Liver (tissue), 9 donors: ENCODE results near the gene PGAM2. TPM values are rescaled to one million over a fixed set of nuclear protein-coding genes. Genes with fewer than 3 reads are reported as not detected.

Experiments used
- DNase-seq: peaks from one replicate; pipeline ENCODE4 v3.0.0-alpha.2; 2017; ENCODE audit warnings: low spot score
- H3K27ac ChIP-seq, 2 donors: one replicate each; pipeline ENCODE4 v1.7.0; 2013; ENCODE audit warnings: inconsistent platforms in 2 of 2, low read length in 2 of 2, control low read depth in 1 of 2, low read depth in 1 of 2, mild to moderate bottlenecking in 1 of 2
- H3K27me3 ChIP-seq, 4 donors: one replicate each; pipeline versions ENCODE4 v1.6.1 to v1.7.0; 2013; ENCODE audit warnings: low read length in 3 of 4, inconsistent platforms in 1 of 4, mild to moderate bottlenecking in 1 of 4, moderate library complexity in 1 of 4; ENCODE audit not compliant: control insufficient read depth in 4 of 4, insufficient read depth in 4 of 4
- H3K36me3 ChIP-seq, 4 donors: one replicate each; pipeline versions ENCODE4 v1.6.1 to v1.7.0; 2013; ENCODE audit warnings: low read length in 3 of 4, mild to moderate bottlenecking in 3 of 4, low read depth in 1 of 4, moderate library complexity in 1 of 4; ENCODE audit not compliant: control insufficient read depth in 4 of 4, insufficient read depth in 3 of 4
- H3K4me1 ChIP-seq, 4 donors: one replicate each; pipeline versions ENCODE4 v1.6.1 to v1.7.0; 2013; ENCODE audit warnings: low read length in 3 of 4, mild to moderate bottlenecking in 3 of 4, moderate library complexity in 1 of 4; ENCODE audit not compliant: control insufficient read depth in 4 of 4, insufficient read depth in 4 of 4
- H3K4me3 ChIP-seq, 3 donors: one replicate each; pipeline versions ENCODE4 v1.6.1 to v1.7.0; 2013; ENCODE audit warnings: low read length in 3 of 3, control low read depth in 1 of 3, low read depth in 1 of 3, mild to moderate bottlenecking in 1 of 3
- H3K9ac ChIP-seq, 2 donors: one replicate each; pipeline ENCODE4 v1.7.0; 2013; ENCODE audit warnings: low read length in 2 of 2, mild to moderate bottlenecking in 2 of 2, moderate library complexity in 2 of 2, control low read depth in 1 of 2, low read depth in 1 of 2
- H3K9me3 ChIP-seq, 4 donors: one replicate each; pipeline versions ENCODE4 v1.6.1 to v1.7.0; 2013; ENCODE audit warnings: low read length in 3 of 4; ENCODE audit not compliant: control insufficient read depth in 4 of 4
- ATF3 ChIP-seq: IDR thresholded peaks from 2 replicates; pipeline ENCODE4 v1.6.1; 2016; ENCODE audit warnings: antibody characterized with exemption
- EGR1 ChIP-seq, 2 donors: IDR thresholded peaks; 2 replicates each; pipeline ENCODE4 v1.6.1; 2016 to 2018; ENCODE audit warnings: antibody characterized with exemption in 2 of 2, low read depth in 2 of 2
- FOXA1 ChIP-seq: IDR thresholded peaks from 2 replicates; pipeline ENCODE4 v1.6.1; 2016; ENCODE audit warnings: antibody characterized with exemption
- FOXA2 ChIP-seq: IDR thresholded peaks from 2 replicates; pipeline ENCODE4 v1.6.1; 2016; ENCODE audit warnings: antibody characterized with exemption
- GABPA ChIP-seq, 2 donors: IDR thresholded peaks in 1 of 2; conservative IDR thresholded peaks in 1 of 2; 2 replicates each; pipeline ENCODE4 v1.6.1; 2016; ENCODE audit warnings: antibody characterized with exemption in 2 of 2, mild to moderate bottlenecking in 1 of 2, moderate library complexity in 1 of 2
- HNF4A ChIP-seq, 2 donors: conservative IDR thresholded peaks; 2 replicates each; pipeline ENCODE4 v1.6.1; 2016; ENCODE audit warnings: antibody characterized with exemption in 2 of 2, mild to moderate bottlenecking in 2 of 2
- HNF4G ChIP-seq: IDR thresholded peaks from 2 replicates; pipeline ENCODE4 v1.6.1; 2016; ENCODE audit warnings: antibody characterized with exemption
- JUND ChIP-seq, 2 donors: IDR thresholded peaks; 2 replicates each; pipeline ENCODE4 v1.6.1; 2016; ENCODE audit warnings: antibody characterized with exemption in 2 of 2
- MAX ChIP-seq: IDR thresholded peaks from 2 replicates; pipeline ENCODE4 v1.6.1; 2016; ENCODE audit warnings: antibody characterized with exemption
- NR2F2 ChIP-seq: IDR thresholded peaks from 2 replicates; pipeline ENCODE4 v1.6.1; 2016; ENCODE audit warnings: antibody characterized with exemption
- RAD21 ChIP-seq, 2 donors: IDR thresholded peaks; 2 replicates each; pipeline ENCODE4 v1.6.1; 2016; ENCODE audit warnings: antibody characterized with exemption in 2 of 2, mild to moderate bottlenecking in 2 of 2
- REST ChIP-seq: IDR thresholded peaks from 2 replicates; pipeline ENCODE4 v1.6.1; 2016; ENCODE audit warnings: antibody characterized with exemption, mild to moderate bottlenecking
- RXRA ChIP-seq, 2 donors: IDR thresholded peaks; 2 replicates each; pipeline ENCODE4 v1.6.1; 2017 to 2018; ENCODE audit warnings: antibody characterized with exemption in 2 of 2, mild to moderate bottlenecking in 1 of 2
- SP1 ChIP-seq: IDR thresholded peaks from 2 replicates; pipeline ENCODE4 v1.6.1; 2018; ENCODE audit warnings: antibody characterized with exemption, mild to moderate bottlenecking
- TAF1 ChIP-seq: conservative IDR thresholded peaks from 2 replicates; pipeline ENCODE4 v1.6.1; 2016; ENCODE audit warnings: antibody characterized with exemption, mild to moderate bottlenecking
- YY1 ChIP-seq: IDR thresholded peaks from 2 replicates; pipeline ENCODE4 v1.6.1; 2016; ENCODE audit warnings: antibody characterized with exemption, mild to moderate bottlenecking
- WGBS: extraction: QIAGEN DNeasy Blood & Tissue Kit; methylation state at CpG from one replicate; pipeline ENCODE4 v1.1.7; 2013; 5-methylcytosine and 5-hydroxymethylcytosine counted together
- polyA plus RNA-seq, 2 donors: library from polyadenylated mRNA; stranded (reverse) in 1 of 2; unstranded in 1 of 2; fragments of 200-250 nt in 1 of 2; fragments of >200 nt in 1 of 2; fragmentation: Nextera tagmentation in 1 of 2; extraction: Ambion mirVana in 1 of 2; gene quantifications; one replicate each; pipeline versions ENCODE4 v1.2.1 to v1.2.3, GENCODE V29; 2013 to 2015
- total RNA-seq, 2 donors: library from RNA; depleted of rRNA; stranded (reverse); fragments of >200 nt; gene quantifications; one replicate each; pipeline ENCODE4 v1.2.3, GENCODE V29; 2014
- TF ChIP-seq, protein P1 (sequence below): fragments of 150-350 bp; IDR thresholded peaks from 2 replicates; pipeline ENCODE4 v1.5.1; 2017; ENCODE audit warnings: improper control_type of control experiment, low read depth, low read length; ENCODE audit not compliant: missing input control
- TF ChIP-seq, protein P2 (sequence below): IDR thresholded peaks from 2 replicates; pipeline ENCODE4 v1.6.1; 2016; ENCODE audit warnings: antibody characterized with exemption
- donor health status: healthy.
- donor health status: healthy.
- donor health status: healthy.
- donor health status: healthy.
- donor health status: healthy.

PGAM2 gene
- total and polyA plus RNA-seq, 4 donors = 0.13 to 2.3 (median 0.49) TPM

DNA sequence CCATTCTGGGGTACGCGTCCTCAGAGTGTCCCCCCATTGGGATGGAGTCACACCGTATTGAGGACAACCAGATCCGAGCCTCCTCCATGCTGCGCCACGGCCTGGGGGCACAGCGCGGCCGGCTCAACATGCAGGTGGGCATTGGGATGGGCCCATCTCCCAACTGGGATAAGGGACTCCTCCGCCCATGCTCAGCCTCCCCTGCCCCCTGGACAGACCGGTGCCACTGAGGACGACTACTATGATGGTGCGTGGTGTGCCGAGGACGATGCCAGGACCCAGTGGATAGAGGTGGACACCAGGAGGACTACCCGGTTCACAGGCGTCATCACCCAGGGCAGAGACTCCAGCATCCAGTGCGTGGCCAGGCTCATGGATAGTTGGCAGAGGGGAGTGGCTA lies 44.6 kb upstream of the PGAM2 start:
- no peak for DNase-seq
- Histone ChIP-seq H3K36me3 (peaks cover 0 to 6% (median 1%) of the 10 kb centered on the region in 4 donors), H3K27me3 (no peaks in the 10 kb centered on the region), H3K9ac (no peak overlapping the region), H3K27ac (no peak overlapping the region), H3K9me3 (no peaks in the 10 kb centered on the region), H3K4me1 (peaks cover 0 to 4% (median 2%) of the 10 kb centered on the region in 4 donors), H3K4me3 (no peak overlapping the region)
- no peak for TF ChIP-seq HNF4A (conservative IDR thresholded peaks at IDR 0.05)
- no peak for TF ChIP-seq NR2F2
- TF ChIP-seq RXRA (IDR thresholded peaks at IDR 0.05) = no peak
- no peak for TF ChIP-seq REST
- TF ChIP-seq, protein P1, sequence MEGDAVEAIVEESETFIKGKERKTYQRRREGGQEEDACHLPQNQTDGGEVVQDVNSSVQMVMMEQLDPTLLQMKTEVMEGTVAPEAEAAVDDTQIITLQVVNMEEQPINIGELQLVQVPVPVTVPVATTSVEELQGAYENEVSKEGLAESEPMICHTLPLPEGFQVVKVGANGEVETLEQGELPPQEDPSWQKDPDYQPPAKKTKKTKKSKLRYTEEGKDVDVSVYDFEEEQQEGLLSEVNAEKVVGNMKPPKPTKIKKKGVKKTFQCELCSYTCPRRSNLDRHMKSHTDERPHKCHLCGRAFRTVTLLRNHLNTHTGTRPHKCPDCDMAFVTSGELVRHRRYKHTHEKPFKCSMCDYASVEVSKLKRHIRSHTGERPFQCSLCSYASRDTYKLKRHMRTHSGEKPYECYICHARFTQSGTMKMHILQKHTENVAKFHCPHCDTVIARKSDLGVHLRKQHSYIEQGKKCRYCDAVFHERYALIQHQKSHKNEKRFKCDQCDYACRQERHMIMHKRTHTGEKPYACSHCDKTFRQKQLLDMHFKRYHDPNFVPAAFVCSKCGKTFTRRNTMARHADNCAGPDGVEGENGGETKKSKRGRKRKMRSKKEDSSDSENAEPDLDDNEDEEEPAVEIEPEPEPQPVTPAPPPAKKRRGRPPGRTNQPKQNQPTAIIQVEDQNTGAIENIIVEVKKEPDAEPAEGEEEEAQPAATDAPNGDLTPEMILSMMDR = no peak
- no peak for TF ChIP-seq YY1
- no peak for TF ChIP-seq EGR1 (IDR thresholded peaks at IDR 0.05; ENCODE audit: low read depth in 2 of 2)
- no peak for TF ChIP-seq FOXA2
- TF ChIP-seq, protein P2, sequence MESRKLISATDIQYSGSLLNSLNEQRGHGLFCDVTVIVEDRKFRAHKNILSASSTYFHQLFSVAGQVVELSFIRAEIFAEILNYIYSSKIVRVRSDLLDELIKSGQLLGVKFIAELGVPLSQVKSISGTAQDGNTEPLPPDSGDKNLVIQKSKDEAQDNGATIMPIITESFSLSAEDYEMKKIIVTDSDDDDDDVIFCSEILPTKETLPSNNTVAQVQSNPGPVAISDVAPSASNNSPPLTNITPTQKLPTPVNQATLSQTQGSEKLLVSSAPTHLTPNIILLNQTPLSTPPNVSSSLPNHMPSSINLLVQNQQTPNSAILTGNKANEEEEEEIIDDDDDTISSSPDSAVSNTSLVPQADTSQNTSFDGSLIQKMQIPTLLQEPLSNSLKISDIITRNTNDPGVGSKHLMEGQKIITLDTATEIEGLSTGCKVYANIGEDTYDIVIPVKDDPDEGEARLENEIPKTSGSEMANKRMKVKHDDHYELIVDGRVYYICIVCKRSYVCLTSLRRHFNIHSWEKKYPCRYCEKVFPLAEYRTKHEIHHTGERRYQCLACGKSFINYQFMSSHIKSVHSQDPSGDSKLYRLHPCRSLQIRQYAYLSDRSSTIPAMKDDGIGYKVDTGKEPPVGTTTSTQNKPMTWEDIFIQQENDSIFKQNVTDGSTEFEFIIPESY = no peak
- TF ChIP-seq HNF4G = no peak
- no peak for TF ChIP-seq SP1
- TF ChIP-seq FOXA1 = no peak
- no peak for TF ChIP-seq JUND (IDR thresholded peaks at IDR 0.05)
- TF ChIP-seq ATF3 = no peak
- TF ChIP-seq GABPA (IDR thresholded peaks at IDR 0.05 in 1 of 2, conservative IDR thresholded peaks at IDR 0.05 in 1 of 2) = no peak
- TF ChIP-seq RAD21 (IDR thresholded peaks at IDR 0.05) = no peak
- no peak for TF ChIP-seq MAX
- TF ChIP-seq TAF1 = no peak
- WGBS = 94% methylated on average over 18 of the region's 18 CpGs
